ENCODE measurements around the gene MMAA.
A peak's percentile ranks its signal among the peaks of the same experiment; 100 is the strongest.
"Not testable (repeated sequence)": the region's sequence is repeated elsewhere in the genome, so short reads cannot be mapped to it uniquely, and the experiment has no call there.

MMAA gene

GRCh38 chr4:145635630-145636029 is 16.4 kb downstream of the MMAA start:
- no peak for DNase-seq

GRCh38 chr4:145639186-145639698 is 20.1 kb downstream of the MMAA start:
- no peak for DNase-seq

GRCh38 chr4:145640236-145640635 is 21.1 kb downstream of the MMAA start:
- DNase-seq, result not testable (repeated sequence)

- DNase-seq, result no peak
These were observed 24.1 kb downstream of the MMAA start for GRCh38 chr4:145643295-145643694.

GRCh38 chr4:145644699-145645098 is 25.5 kb downstream of the MMAA start:
- DNase-seq, result no peak

- no peak for DNase-seq
These were observed 37.0 kb downstream of the MMAA start for GRCh38 chr4:145656156-145656555.

GRCh38 chr4:145660064-145660463 is 40.9 kb downstream of the MMAA start:
- DNase-seq, result no peak

- DNase-seq, result no peak
These were observed 44.0 kb downstream of the MMAA start for GRCh38 chr4:145663194-145663593.

- no peak for DNase-seq
These were observed 46.6 kb downstream of the MMAA start for GRCh38 chr4:145665773-145666172.

GRCh38 chr4:145670422-145670821 is 51.2 kb downstream of the MMAA start:
- DNase-seq, result no peak

GRCh38 chr4:145679520-145679919 is 60.3 kb downstream of the MMAA start:
- peak; percentile 12 for DNase-seq

GRCh38 chr4:145679991-145680455 is 60.8 kb downstream of the MMAA start, which contains the start of gene C4orf51:
TSS of gene C4orf51 (plus strand) at chr4:145680146. CDS start at chr4:145680204, 58 bp downstream.
- DNase-seq, result no peak

GRCh38 chr4:145680902-145681301 is 61.7 kb downstream of the MMAA start:
- DNase-seq, result no peak

- no peak for DNase-seq
These were observed 62.3 kb downstream of the MMAA start for GRCh38 chr4:145681518-145681917.

- no peak for DNase-seq
These were observed 62.8 kb downstream of the MMAA start for GRCh38 chr4:145681956-145682355.

GRCh38 chr4:145686991-145687390 is 67.8 kb downstream of the MMAA start:
- DNase-seq, result no peak

- DNase-seq, result no peak
These were observed 71.4 kb downstream of the MMAA start for GRCh38 chr4:145690610-145691009.

- DNase-seq, result not testable (repeated sequence)
These were observed 72.2 kb downstream of the MMAA start for GRCh38 chr4:145691416-145691815.

GRCh38 chr4:145694929-145695328 is 75.7 kb downstream of the MMAA start:
- no peak for DNase-seq

GRCh38 chr4:145697332-145697731 is 78.1 kb downstream of the MMAA start:
- DNase-seq, result no peak

GRCh38 chr4:145698507-145698906 is 79.3 kb downstream of the MMAA start:
- no peak for DNase-seq

- DNase-seq, result no peak
These were observed 84.8 kb downstream of the MMAA start for GRCh38 chr4:145703850-145704497.

GRCh38 chr4:145709336-145709735 is 90.2 kb downstream of the MMAA start:
- no peak for DNase-seq

Data from NCI-H2107 (cell line).